ENCODE measurements around the gene B4GALT7. TPM values are rescaled to one million over a fixed set of nuclear protein-coding genes. Genes with fewer than 3 reads are reported as not detected.

The B4GALT7 gene
- total RNA-seq, 1 experiment from 2014 or later, result 26.3 TPM

DNA sequence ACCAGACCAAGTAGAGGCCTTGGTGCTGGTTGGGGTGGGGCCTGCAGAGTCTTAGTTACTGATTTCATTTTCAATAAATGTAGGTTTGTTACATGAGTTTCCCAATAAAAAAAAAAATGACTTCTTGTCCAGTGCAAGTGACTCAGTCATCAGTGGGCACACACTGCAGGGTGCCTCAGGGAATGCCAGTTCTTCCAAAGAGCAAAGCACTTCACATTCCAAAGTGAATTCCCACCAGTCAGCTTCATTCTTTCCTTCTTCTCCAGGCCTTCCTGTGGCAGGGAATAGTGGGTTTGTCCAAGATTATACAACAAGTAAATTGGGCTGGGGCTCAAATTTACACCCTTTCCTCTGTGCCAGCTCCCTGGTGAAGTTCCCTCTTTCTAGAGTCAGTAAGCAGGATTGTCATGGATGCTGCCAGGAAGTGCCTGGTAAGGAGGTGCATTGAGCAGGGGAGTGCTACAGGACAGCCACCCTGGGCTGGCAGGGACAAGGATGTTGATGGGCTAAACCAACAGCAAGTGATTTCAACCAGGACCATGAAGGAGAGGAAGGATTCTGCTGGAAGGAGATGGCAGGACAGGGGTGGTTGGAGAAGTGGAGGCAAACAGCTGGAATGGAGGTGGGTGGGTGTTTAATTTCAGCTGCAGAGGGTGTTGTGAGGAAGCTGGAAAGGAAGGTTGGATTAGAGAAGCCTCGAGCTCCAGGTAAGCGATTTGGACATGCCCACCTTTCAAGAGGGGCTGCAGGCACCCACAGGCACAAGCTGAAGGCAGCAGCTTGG lies 3.7 kb upstream of the B4GALT7 start:
- Histone ChIP-seq H2BK5ac (ENCODE audit: insufficient read length, low read length) (no peak overlapping the region), H4K5ac (ENCODE audit: insufficient read length, low read depth, low read length) (no peak overlapping the region), H3K14ac (ENCODE audit: insufficient read depth, low read length) (no peak overlapping the region), H2BK15ac (ENCODE audit: low read depth, low read length) (no peak overlapping the region), H2BK20ac (ENCODE audit: low read depth, low read length, poor library complexity, severe bottlenecking) (no peak overlapping the region), H2AK5ac (ENCODE audit: insufficient read length, low read length) (no peak overlapping the region), H3K4me1 (ENCODE audit: insufficient read depth, low read length) (peaks cover 3% of the 10 kb centered on the region; the same call in 1 of the 2 replicates), H3K4ac (ENCODE audit: low read depth, low read length) (no peak overlapping the region), H3K27me3 (ENCODE audit: insufficient read depth, low read length) (no peaks in the 10 kb centered on the region), H4K91ac (ENCODE audit: insufficient read length, low read depth, low read length) (no peak overlapping the region), H2BK120ac (ENCODE audit: low read depth, low read length, poor library complexity, severe bottlenecking) (no peak overlapping the region), H3K18ac (ENCODE audit: insufficient read length, low read depth, low read length) (no peak overlapping the region), H3K79me1 (ENCODE audit: insufficient read depth, low read depth, low read length, poor library complexity, severe bottlenecking) (no peaks in the 10 kb centered on the region), H3K23ac (ENCODE audit: insufficient read length, low read depth, low read length) (no peak overlapping the region), H3K56ac (ENCODE audit: insufficient read length, low read depth, low read length) (no peak overlapping the region), H3K4me2 (ENCODE audit: insufficient read depth, insufficient read length, low read length) (no peak overlapping the region), H4K20me1 (ENCODE audit: control insufficient read depth, insufficient read depth, insufficient read length) (no peaks in the 10 kb centered on the region), H3K27ac (ENCODE audit: insufficient read length, low read depth, low read length) (no peak overlapping the region), H3T11ph (ENCODE audit: low read length) (no peak overlapping the region), H3K9ac (ENCODE audit: extremely low read depth, insufficient read length, low read length) (no peak overlapping the region), H2BK12ac (ENCODE audit: insufficient read length, low read depth, low read length) (no peak overlapping the region), H3K79me2 (ENCODE audit: insufficient read depth, low read length) (no peaks in the 10 kb centered on the region), H3K9me3 (ENCODE audit: control insufficient read depth, low read depth, low read length) (no peaks in the 10 kb centered on the region), H3K23me2 (ENCODE audit: insufficient read length, low read depth, low read length, poor library complexity, severe bottlenecking) (peaks cover 12% of the 10 kb centered on the region), H4K8ac (replicated peaks; ENCODE audit: insufficient read length, low read depth, low read length) (no peak overlapping the region), H2AFZ (ENCODE audit: low read length) (no peak overlapping the region)
- DNase-seq, result no peak
- H3K9me3 Mint-ChIP-seq, result no peaks in the 10 kb centered on the region; a peak in 1 of 5 replicates
- peaks cover 11% of the 10 kb centered on the region for H3K27me3 Mint-ChIP-seq (ENCODE audit: low read depth)
- no peak for TF ChIP-seq CTCF (conservative IDR thresholded peaks at IDR 0.05)
- H3K4me1 Mint-ChIP-seq, result peaks cover 13 to 20% of the 10 kb centered on the region in 2 experiments
- WGBS (ENCODE audit: extremely low coverage, insufficient read length, low lambda C conversion rate), result no CpG with 5 or more reads among the region's 2 CpGs
- peaks cover 25 to 46% (median 39%) of the 10 kb centered on the region in 3 experiments for H3K36me3 Mint-ChIP-seq (ENCODE audit: insufficient read depth in 1 of 3, low read depth in 3 of 3)
- peak overlapping the region in 1 of 2 experiments; percentile 42; a peak in 2 of 5 replicates for H3K4me3 Mint-ChIP-seq
- no peak overlapping the region for H3K27ac Mint-ChIP-seq
